ENCODE measurements around the gene SLCO2A1.

DNA sequence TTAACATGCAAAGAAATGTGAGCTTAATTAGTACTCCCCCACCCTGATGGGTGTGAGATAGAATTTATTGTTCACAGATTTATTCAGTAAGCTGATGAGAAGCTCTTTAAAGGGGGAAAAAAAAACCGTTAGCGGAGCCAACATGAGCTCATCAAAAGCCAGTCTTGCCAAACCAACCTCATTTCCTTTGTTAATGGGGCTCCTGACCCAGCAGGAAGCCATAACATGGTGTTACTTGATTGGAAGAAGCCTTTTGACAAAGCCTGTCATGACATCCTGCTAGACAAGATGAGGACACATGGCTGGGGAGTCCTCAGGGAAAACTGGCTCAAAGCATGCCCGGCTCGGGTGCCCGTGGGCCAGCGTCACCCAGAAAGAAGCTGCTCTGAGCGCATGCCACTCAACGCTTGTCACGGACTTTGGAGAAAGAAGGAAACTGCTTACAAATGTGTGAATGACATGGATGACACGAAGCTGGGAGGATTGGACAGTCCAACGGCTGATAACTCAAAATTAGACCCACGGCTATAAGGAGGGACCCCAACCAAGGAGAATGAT, 64.6 kb downstream of the SLCO2A1 start:
- TF ChIP-seq, protein P1, sequence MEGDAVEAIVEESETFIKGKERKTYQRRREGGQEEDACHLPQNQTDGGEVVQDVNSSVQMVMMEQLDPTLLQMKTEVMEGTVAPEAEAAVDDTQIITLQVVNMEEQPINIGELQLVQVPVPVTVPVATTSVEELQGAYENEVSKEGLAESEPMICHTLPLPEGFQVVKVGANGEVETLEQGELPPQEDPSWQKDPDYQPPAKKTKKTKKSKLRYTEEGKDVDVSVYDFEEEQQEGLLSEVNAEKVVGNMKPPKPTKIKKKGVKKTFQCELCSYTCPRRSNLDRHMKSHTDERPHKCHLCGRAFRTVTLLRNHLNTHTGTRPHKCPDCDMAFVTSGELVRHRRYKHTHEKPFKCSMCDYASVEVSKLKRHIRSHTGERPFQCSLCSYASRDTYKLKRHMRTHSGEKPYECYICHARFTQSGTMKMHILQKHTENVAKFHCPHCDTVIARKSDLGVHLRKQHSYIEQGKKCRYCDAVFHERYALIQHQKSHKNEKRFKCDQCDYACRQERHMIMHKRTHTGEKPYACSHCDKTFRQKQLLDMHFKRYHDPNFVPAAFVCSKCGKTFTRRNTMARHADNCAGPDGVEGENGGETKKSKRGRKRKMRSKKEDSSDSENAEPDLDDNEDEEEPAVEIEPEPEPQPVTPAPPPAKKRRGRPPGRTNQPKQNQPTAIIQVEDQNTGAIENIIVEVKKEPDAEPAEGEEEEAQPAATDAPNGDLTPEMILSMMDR (IDR thresholded peaks at IDR 0.05) = no peak
- TF ChIP-seq POLR2A (IDR thresholded peaks at IDR 0.05) = no peak

Measured in lower leg skin (tissue), 3 donors.